ENCODE results near the gene TPST2.

TPST2 gene

DNA sequence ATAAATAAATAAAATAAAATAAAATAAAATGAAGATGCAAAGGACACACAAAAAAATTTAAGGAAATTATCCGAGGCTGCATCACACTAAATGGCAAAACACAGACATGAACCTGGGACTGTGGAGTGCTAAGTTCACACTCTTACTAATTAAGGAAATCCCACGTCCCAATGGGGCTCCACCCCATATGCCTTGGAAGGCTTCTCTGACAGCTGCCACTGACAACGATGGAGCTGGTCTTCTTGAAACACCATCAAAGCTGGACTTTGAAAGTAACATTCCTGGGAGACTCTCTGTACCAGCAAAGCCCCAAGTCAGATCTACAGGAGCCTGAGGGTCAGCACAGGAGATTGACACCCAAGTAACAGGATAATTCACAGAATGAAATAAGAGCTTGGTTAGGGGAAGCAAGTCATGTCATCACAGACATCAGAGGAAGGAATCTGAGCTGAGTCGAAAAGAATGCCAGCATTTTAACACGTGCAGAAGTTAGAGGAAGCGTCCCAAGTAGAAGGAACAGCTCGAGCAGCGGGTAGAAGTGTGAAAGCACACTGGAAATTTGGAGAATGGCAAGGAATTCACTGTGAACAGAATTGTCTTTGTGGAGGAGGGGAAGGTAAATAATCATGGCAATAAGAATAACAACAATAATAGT lies 13.8 kb downstream of the TPST2 start:
- Mint-ChIP-seq H3K27ac (no peak overlapping the region), H3K36me3 (peaks cover 8% of the 10 kb centered on the region), H3K4me1 (peaks cover 46% of the 10 kb centered on the region), H3K27me3 (no peaks in the 10 kb centered on the region), H3K9me3 (no peaks in the 10 kb centered on the region), H3K4me3 (no peak overlapping the region)
- ATAC-seq, result no peak

DNA sequence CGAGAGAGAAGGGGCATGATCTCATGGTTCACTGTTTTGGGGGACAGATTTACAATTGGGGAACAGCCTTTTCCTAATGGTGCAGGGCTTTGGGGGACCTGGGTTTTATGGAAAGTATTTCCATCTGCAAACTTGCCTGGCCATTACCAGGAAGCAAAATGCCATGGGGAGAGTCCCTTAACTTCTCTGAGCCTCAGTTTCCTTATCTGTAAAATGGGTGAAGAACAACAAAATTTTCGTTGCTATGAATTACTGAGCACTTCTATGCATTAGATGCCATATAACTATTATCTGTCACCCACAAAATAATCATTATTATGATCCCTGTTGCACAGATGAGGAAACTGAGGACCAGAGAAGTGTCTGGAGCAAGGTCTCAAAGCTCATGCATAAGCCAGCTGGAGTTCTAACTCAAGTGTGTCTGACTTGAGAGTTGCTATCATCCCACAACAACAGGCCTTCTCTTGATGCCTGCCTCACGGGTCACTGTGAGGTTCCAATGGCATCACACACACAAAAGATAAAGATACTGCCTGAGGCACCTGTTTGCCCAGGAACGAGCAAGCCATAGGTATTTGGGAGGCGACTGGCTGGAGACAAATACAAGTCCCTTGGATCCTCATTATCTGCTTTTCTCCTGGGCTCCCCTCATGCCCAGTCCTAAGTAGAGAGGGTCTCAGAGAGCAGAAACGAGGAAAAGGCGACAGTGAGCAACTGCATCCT lies 15.8 kb downstream of the TPST2 start:
- Mint-ChIP-seq H3K4me3 (no peak overlapping the region), H3K36me3 (peaks cover 11% of the 10 kb centered on the region), H3K27ac (peak overlapping the region; percentile 31), H3K9me3 (no peaks in the 10 kb centered on the region), H3K4me1 (peaks cover 35% of the 10 kb centered on the region), H3K27me3 (no peaks in the 10 kb centered on the region)
- ATAC-seq, result no peak

DNA sequence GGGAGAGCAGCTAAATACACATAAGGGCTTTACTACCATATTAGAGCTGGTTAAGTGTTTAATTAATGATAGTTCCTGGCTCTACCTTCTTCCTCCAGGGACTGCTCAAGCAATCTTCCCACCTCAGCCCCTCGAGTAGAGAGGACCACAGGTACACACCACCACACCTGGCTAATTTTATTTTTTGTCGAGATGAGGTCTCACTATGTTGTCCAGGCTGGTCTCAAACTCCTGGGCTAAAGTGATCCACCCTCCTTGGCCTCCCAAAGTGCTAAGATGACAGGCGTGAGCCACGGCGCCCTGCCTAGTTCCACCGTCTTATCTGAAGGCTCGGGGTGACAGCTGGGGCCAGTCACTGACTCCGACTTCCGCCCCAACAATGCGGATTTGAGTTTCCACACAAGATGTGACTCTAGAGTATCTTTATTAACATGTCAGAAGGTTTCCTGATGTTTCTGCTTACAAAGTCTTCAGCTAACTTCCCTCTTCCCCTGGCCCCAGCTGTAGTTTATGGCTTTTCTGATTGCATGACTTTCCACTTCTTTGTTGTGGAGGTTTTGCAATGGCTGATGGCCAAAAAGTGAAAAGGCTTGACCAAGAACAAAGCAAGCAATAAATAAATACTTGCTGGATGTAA lies 16.8 kb downstream of the TPST2 start:
- no peak for ATAC-seq
- Mint-ChIP-seq H3K36me3 (peaks cover 11% of the 10 kb centered on the region), H3K4me3 (no peak overlapping the region), H3K27ac (peak overlapping the region; percentile 31), H3K4me1 (peaks cover 30% of the 10 kb centered on the region), H3K9me3 (no peaks in the 10 kb centered on the region), H3K27me3 (no peaks in the 10 kb centered on the region)

DNA sequence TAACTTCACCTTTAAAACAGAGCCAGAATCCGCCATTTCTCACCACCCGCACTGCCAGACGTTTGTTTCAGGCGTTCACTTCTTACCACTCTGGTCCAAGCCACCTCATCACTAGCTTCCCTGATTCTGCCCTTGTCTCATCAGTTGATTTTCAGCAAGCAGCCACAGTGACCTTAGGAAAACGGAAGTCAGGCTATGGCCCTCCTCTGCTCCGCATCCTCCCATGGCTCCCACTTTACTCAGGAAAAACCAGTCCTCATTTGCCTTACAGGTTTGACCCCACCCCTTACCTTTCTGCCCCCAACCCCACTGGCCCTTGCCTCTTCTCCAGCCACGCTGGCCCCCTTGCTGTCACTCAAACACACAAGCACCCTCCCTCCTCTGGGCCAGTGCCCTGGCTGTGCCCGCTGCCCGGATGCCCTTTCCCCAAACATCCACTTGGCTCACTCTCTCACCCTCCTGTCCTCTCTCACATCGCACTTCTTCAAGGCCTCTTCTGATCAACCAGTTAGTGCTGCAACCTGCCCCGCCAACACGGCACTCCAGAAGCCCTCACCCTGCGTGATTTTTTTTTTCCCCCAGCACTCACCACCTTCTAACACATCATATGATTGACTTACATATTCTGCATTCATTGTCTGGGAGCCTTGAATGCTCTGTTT lies 18.9 kb downstream of the TPST2 start:
- no peak for ATAC-seq
- no peak overlapping the region for H3K4me3 Mint-ChIP-seq
- H3K4me1 Mint-ChIP-seq, result peaks cover 42% of the 10 kb centered on the region

DNA sequence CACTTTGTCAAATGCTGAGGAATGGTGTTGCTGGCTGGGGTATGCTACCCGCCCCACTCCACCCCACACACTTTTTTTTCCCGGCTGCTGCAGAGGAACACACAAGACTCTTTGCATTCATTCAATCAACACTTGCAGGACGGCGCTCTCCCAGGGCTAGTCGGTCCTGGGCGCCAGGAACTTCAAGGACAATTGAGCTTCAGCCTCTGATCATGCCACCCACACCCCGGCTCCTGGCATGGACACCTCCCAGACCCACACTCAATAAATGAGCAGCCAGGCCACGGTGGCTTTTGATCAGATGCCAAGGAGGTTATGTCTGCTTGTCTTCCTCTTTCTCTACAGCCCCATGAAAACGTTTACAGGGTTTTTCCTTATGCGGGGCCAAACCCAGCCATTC lies 19.8 kb downstream of the TPST2 start:
- H3K4me3 Mint-ChIP-seq, result no peak overlapping the region
- no peak overlapping the region for H3K27ac Mint-ChIP-seq
- peaks cover 5% of the 10 kb centered on the region for H3K36me3 Mint-ChIP-seq
- H3K4me1 Mint-ChIP-seq, result peaks cover 42% of the 10 kb centered on the region
- ATAC-seq, result no peak
- H3K9me3 Mint-ChIP-seq, result no peaks in the 10 kb centered on the region
- H3K27me3 Mint-ChIP-seq, result no peaks in the 10 kb centered on the region

More for the DNA sequence above, 18.9 kb downstream of the TPST2 start:
- peak overlapping the region; percentile 19 for H3K27ac Mint-ChIP-seq
- no peaks in the 10 kb centered on the region for H3K27me3 Mint-ChIP-seq
- peaks cover 5% of the 10 kb centered on the region for H3K36me3 Mint-ChIP-seq
- H3K9me3 Mint-ChIP-seq, result no peaks in the 10 kb centered on the region

DNA sequence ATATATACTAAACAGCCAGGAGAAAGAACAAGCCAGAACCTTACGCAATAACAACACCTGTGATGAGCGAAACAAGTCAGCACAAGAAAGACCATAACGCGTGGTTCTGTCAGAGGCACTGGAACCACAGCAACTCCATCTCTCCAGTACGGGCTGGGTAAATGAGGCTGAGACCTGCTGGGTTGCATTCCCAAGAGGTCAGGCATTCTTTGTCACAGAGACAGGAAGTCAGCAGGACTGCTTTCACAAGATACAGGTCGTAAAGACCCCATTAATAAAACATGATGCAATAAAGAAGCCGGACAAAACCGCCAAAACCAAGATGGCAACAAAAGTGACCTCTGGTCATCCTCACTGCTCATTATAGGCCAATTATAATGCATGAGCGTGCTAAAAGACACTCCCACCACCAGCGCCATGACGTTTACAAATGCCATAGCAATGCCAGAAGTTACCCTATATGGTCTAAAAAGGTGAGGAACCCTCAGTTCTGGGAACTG lies 21.7 kb downstream of the TPST2 start:
- no peak overlapping the region for H3K4me3 Mint-ChIP-seq
- H3K27ac Mint-ChIP-seq, result no peak overlapping the region
- peaks cover 41% of the 10 kb centered on the region for H3K4me1 Mint-ChIP-seq
- no peak for ATAC-seq
- no peaks in the 10 kb centered on the region for H3K9me3 Mint-ChIP-seq
- peaks cover 5% of the 10 kb centered on the region for H3K36me3 Mint-ChIP-seq
- no peaks in the 10 kb centered on the region for H3K27me3 Mint-ChIP-seq

DNA sequence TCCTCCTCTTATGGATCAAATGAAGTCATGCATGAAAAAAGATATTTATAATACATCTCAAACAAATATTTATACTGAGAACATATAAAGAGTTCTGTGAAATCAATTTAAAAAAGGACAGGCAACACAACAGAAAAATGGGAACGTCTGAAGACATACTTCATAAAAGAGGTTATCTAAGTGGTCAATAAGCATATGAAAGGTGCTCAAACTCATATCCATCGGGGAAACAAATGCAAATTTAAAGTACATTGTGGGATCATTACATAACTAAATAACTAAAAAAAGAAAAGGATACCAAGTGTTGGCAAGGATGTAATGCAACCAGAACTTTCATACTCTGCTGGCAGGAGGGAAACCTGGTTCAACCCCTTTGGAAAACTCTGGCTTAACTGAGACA lies 22.3 kb downstream of the TPST2 start:
- H3K27me3 Mint-ChIP-seq, result no peaks in the 10 kb centered on the region
- H3K4me1 Mint-ChIP-seq, result peaks cover 35% of the 10 kb centered on the region
- no peak overlapping the region for H3K4me3 Mint-ChIP-seq
- H3K9me3 Mint-ChIP-seq, result no peaks in the 10 kb centered on the region
- no peak for ATAC-seq
- no peak overlapping the region for H3K27ac Mint-ChIP-seq
- peaks cover 5% of the 10 kb centered on the region for H3K36me3 Mint-ChIP-seq

DNA sequence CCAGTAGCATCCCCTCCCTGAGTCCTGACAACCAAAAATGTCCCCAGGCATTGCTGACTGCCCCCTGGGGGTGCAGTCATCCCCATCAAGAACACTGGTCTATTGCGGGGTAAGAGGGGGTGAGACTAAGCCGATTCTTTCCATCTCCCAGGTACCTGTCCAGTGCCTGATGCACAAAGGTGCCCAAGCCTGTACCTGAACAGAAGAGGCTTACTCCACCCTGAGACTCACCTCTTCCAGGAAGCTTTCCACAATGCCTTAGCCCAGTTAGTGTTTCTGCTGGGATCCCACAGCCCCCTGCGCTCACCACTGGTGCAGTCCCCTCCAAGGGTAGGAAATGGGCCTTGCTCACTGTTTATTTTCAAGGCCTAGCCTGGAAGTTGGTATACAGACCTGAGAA lies 22.9 kb downstream of the TPST2 start:
- H3K27ac Mint-ChIP-seq, result no peak overlapping the region
- no peaks in the 10 kb centered on the region for H3K27me3 Mint-ChIP-seq
- ATAC-seq, result no peak

DNA sequence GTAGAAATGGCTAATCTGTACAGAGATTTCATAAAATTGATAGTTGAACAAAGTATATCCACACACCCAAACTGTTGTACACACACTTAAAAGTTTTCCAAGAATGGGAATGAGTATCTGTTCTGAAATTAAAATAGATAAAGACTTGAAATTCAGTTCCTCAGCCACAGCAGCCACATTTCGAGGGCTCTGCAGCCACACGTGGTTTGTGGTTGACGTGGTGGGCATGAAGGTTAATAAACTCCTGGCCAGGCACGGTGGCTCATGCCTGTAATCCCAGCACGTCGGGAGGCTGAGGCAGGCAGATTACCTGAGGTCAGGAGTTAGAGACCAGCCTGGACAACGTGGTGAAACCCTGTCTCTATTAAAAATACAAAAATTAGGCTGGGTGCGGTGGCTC lies 24.0 kb downstream of the TPST2 start:
- H3K4me3 Mint-ChIP-seq, result no peak overlapping the region
- H3K27ac Mint-ChIP-seq, result peak overlapping the region; percentile 52
- no peaks in the 10 kb centered on the region for H3K27me3 Mint-ChIP-seq
- no peaks in the 10 kb centered on the region for H3K36me3 Mint-ChIP-seq
- no peak for ATAC-seq
- peaks cover 22% of the 10 kb centered on the region for H3K4me1 Mint-ChIP-seq
- H3K9me3 Mint-ChIP-seq, result no peaks in the 10 kb centered on the region

More for the DNA sequence above, 22.9 kb downstream of the TPST2 start:
- no peak overlapping the region for H3K4me3 Mint-ChIP-seq
- peaks cover 5% of the 10 kb centered on the region for H3K36me3 Mint-ChIP-seq
- no peaks in the 10 kb centered on the region for H3K9me3 Mint-ChIP-seq
- peaks cover 33% of the 10 kb centered on the region for H3K4me1 Mint-ChIP-seq

DNA sequence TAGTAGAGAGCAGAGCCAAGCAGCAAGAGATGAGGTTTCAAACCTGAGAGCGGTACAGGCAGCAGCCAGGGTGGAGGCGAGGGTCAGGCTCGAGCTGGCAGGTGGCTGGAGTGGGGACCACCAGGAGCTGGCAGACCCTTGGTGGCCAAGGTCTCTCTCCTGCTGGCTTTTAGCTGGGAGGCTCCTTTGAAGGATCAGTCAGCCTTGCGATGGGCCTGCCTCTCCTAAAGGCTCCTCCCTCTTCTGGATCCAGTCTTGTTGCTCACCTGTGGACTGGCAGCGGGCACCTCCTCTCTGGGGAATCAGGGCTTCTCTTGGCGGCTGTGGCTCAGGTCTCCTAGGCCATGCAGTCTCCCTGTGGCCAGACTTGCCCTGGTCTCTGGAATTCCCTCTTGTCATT lies 24.8 kb downstream of the TPST2 start:
- no peaks in the 10 kb centered on the region for H3K27me3 Mint-ChIP-seq
- no peaks in the 10 kb centered on the region for H3K36me3 Mint-ChIP-seq
- no peak for ATAC-seq
- H3K4me3 Mint-ChIP-seq, result no peak overlapping the region
- H3K9me3 Mint-ChIP-seq, result no peaks in the 10 kb centered on the region
- H3K27ac Mint-ChIP-seq, result no peak overlapping the region
- peaks cover 16% of the 10 kb centered on the region for H3K4me1 Mint-ChIP-seq

DNA sequence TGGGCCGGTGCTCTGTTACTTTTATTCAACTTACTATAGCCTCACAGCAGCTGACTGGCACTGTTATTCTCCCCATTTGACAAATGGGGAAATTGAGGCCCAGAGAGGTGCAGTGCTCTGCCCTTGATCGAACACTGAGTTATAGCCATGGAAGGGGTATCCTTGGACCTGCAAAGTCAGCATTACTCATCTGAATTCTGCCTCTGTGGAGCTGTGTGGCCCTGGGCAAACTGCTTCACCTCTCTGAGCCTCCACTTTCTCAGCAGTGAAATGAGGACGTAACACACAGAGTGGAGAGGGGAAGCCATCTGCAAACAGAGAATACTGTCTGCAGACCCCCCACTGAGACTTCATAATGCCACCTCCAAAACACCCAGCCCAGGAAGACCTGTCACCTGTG lies 25.3 kb downstream of the TPST2 start:
- H3K9me3 Mint-ChIP-seq, result no peaks in the 10 kb centered on the region
- peaks cover 16% of the 10 kb centered on the region for H3K4me1 Mint-ChIP-seq
- no peak for ATAC-seq
- H3K4me3 Mint-ChIP-seq, result no peak overlapping the region
- H3K27ac Mint-ChIP-seq, result no peak overlapping the region
- H3K36me3 Mint-ChIP-seq, result no peaks in the 10 kb centered on the region
- no peaks in the 10 kb centered on the region for H3K27me3 Mint-ChIP-seq

DNA sequence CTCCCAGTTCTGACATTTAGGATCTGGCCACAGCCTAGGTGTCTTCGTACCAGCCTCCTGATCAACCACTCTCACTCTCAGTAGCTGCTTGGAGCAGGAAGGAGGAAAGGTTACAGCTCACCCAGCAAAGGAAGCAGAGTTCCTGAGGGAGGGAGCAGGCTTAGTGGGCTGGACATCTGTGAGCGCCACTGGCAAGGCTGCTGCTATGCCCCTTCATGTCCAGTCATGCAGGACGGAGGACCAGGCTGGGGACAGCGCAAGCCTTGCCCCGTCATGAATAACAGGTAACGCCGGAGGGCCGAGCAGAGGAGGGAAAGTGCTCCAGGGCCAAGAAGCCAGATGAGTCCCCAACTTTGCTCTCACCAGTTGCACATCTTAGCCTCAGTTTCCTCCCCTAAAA lies 25.8 kb downstream of the TPST2 start:
- H3K9me3 Mint-ChIP-seq, result no peaks in the 10 kb centered on the region
- H3K4me3 Mint-ChIP-seq, result no peak overlapping the region
- no peak for ATAC-seq
- H3K27me3 Mint-ChIP-seq, result no peaks in the 10 kb centered on the region
- no peak overlapping the region for H3K27ac Mint-ChIP-seq
- H3K4me1 Mint-ChIP-seq, result peaks cover 16% of the 10 kb centered on the region
- H3K36me3 Mint-ChIP-seq, result no peaks in the 10 kb centered on the region

DNA sequence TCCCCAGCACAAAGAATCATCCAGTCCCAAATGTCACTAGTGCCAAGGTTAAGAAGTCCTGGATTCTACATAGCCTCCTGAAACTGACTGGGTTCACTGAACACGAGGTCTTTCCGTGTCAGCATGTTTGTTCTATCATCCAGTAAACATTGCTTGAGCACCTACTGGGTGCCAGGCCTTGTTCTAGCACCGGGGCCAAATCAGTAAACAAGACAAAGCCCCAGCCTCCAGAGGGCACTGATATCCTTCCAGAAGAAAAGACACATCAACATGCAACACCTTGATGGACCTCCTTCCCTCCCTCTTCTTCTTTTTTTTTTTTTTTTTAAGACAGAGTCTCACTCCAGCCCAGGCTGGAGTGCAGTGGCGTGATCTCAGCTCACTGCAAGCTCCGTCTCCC lies 26.9 kb downstream of the TPST2 start:
- no peaks in the 10 kb centered on the region for H3K36me3 Mint-ChIP-seq
- H3K4me3 Mint-ChIP-seq, result no peak overlapping the region
- no peak for ATAC-seq
- H3K27ac Mint-ChIP-seq, result no peak overlapping the region
- H3K27me3 Mint-ChIP-seq, result no peaks in the 10 kb centered on the region
- peaks cover 21% of the 10 kb centered on the region for H3K4me1 Mint-ChIP-seq
- no peaks in the 10 kb centered on the region for H3K9me3 Mint-ChIP-seq

DNA sequence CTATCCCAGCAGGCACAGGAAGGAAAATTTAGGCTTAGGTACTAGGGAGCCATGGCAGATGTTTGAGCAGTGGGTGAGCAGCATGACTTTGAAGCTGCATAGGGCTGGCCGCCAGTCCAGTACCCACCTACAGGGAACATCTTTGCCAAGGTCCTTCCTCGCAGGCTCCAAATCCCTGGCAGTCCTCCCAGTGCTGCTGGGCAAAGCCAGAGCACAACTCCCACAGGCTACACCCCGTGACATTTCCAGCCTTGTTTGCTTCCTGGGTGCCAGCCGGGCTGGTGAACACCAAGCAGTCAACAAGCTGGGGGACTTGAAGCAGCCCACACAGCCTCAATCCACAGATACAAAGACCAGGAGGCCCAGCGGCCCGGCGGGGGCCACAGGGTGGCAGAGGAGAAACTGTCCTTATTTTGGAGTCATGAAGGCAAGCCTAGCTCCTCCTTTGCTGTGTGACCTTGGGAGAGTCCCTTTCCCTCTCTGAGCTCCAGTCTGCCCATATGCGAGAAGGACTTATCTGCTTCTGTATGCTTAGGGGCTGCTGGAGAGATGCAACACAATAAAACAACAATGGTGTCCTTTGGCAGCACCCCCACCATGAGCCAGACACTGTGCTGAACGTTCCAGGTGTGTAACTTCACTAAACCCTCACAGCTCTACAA lies 28.0 kb downstream of the TPST2 start:
- H3K36me3 Mint-ChIP-seq, result no peaks in the 10 kb centered on the region
- H3K4me3 Mint-ChIP-seq, result no peak overlapping the region
- no peaks in the 10 kb centered on the region for H3K9me3 Mint-ChIP-seq
- no peaks in the 10 kb centered on the region for H3K27me3 Mint-ChIP-seq
- no peak overlapping the region for H3K27ac Mint-ChIP-seq
- peaks cover 15% of the 10 kb centered on the region for H3K4me1 Mint-ChIP-seq
- ATAC-seq, result no peak
